HG02623 (cell line): ENCODE data around the gene ABCA8.

Experiments used
- ATAC-seq: cut with Tn5 transposase; IDR thresholded peaks from one replicate; pipeline ENCODE4 v1.9.1; 2021; ENCODE audit warnings: moderate library complexity; ENCODE audit not compliant: unreplicated experiment

The ABCA8 gene

DNA sequence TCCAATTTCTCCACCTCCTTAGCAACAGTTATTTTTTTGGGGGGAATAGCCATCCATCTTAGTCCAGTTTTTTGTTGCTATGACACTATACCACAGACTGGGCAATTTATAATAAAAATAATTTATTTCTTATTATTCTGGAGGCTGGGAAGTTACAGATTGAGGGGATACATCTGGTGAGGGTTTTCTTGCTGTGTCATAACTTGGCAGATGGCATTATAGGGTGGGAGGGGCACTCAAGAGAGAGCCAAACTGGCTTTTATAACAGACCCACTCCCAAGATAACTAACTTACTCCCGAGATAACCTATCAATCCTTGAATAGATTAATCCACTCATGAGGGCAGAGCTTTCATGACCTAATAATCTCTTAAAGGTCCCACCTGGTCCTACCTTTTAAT, 84.2 kb downstream of the ABCA8 start:
- ATAC-seq: no peak

DNA sequence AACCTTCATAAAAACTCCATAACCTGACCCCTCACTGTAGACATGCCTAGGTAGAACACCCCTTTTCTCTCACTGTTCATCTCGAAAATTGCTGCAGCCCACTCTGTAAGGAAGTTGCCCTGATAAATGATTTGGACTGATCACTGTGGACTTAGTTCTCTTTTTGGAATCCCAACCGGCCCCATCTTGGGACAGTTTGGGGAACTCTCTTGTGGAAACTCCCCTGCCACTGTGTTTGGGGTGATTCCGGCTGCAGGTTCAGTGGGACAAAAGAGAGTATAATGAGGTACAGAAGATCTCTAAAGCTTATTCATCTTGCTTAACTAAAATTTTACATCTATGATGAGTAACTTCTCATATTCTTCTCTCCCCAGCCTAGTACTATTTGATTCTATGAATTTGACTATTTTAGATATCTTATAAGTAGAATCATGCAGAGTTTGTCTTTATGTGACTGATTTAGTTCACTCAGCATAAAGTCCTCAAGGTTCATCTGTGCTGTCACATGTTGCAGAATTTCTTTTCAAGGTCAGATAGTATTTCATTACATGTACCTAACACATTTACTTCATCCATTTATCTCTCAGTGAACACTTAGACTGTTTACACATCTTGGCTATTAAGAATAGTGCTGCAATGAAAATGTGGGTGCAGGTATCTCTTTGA, 84.9 kb downstream of the ABCA8 start:
- ATAC-seq: no peak

DNA sequence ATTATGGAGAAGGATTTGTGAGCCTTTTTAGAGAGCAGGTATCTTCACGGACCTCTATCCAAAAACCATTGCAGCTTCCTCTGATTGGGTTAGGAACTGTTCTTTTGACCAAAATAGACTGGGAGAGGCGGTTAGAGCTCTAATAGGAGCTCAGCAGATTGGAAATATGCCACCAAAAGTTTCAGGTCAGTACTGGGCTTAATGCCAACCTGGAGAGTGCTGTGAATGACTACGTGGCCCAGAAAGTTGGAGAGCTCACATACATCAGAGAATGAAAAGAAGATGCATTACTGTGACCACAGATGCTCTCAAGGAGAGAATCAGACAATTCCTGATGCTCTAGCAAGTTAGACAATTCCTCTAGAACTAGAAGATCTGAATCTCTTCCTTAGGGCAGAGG, 86.5 kb downstream of the ABCA8 start:
- no peak for ATAC-seq

DNA sequence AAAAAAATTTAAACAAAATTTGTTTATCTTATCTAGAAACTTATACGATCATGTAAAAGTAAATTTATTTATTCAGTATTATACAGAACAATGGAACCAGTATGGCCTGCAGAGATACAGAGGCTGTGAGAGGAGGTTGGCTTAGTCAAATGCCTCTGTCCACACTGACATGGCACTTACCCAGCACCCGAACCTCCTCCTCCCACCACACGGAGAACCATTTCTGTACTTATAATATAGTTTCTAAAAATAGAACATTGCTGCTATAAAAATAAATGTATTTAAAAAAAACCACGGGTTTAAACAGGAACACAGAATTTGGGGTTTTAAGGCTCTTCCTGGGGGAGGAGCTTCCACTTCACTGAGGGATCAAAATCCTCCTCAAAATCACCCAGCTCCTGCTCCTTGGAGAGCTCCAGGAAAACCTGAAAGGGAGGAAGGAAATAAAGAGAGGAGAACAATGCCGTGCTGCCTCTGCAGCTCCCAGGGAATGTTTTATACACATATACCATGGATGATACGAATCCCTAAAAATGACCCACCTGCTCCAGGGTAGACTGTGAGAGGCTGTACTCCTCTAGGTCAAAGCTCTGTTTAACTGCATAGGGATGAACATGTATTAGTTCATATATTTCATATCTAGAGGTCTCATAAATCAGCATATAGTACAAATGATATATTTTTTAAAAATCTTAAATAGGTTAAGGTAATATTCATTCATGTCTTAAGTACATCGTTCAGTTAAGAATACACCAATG, 87.3 kb downstream of the ABCA8 start:
- no peak for ATAC-seq

DNA sequence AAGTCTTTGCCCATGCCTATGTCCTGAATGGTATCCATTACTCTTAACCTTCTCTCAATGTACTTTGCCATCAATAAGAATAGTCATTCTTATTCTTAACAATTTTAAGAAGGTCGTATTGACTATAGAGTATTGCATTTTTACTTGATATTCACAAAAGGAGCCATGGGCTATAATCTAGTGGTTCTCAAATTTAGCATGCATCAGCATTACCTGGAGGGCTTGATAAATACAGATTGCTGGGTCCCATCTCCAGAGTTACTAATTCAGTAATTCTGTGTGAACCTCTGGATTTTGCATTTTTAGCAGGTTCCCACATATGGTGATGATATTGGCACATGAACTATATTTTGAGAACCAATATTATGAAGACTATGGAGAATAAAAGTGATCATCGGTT, 89.6 kb downstream of the ABCA8 start:
- no peak for ATAC-seq

DNA sequence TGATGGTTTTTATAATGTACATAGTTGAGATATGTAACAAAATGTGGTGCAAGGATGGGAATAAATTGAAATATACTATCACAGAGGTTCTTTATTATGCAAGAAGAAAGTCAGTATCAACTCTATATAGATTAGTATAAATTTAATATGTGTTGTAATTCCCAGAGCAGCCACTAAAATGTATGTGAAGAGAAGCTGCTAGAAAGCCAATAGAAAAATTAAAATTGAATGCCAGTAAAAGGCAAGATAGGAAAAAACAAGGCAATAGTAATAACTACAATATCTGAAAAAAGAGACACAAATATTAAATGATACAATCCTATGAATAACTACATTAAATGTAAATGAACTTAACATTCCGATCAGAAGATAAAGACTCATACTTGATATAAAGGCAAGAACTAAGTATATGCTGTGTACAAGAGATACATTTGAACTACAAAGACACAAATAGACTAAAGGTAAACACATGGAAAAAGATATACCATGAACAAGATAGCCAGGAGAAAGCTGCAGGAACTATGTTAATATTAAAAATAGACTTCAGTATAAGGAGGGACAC, 92.0 kb downstream of the ABCA8 start:
- ATAC-seq: no peak

DNA sequence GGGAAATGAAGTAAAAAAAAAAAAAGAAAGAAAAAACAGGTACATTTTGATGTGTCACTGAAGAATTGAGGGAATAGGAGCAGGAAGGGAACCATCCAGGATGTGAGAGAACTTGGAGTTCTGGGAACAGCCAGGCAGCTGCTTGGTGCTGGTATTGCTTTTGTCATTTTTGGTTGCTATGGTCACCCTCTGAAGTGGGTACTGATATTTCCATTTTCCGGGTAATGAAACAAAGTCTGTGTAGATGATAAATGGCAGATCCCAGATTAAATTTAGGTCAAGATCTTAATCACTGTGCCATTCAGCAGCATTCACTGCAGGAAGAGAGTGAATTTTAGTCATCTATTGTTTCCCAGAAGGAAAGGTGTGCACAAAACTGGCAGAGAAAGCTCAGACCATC, 93.6 kb downstream of the ABCA8 start:
- ATAC-seq: no peak

DNA sequence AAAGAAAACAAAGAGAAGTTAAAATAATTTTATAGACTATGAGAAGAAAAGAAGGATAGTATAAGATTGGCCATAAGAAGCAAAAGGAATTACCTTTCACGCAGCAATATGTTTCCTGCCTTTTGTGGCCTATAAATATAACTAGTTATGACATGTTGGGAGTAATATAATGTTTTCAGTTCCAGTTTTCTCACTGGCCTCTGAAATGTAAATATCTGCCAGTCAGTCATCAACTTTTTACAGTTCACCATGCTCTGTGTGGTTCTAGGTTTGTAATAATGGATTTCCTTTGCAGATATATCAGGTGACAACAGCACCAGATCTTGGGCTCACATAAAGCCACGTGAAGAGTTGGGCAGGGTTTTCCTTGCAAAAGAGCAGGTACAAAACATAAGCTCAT, 94.3 kb downstream of the ABCA8 start:
- no peak for ATAC-seq

DNA sequence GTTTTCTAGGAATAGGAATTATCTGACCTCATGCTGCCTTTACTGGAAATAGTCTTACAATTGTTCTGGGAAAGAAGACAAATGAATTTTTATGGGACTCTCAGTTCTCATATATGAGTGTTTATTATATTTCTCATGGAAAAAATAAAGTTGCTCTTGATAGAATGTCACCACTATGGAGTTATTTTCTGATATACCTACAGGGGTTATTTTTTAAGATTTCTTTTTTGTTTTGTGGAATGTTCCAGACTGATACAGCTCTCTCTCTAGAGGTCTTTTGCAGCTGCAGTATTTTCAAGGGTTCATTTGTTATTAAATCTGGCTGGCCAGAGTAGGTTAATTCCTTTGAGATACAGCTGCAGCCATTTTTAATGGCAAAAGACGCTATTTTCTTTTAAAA, 100.7 kb downstream of the ABCA8 start:
- ATAC-seq: no peak

DNA sequence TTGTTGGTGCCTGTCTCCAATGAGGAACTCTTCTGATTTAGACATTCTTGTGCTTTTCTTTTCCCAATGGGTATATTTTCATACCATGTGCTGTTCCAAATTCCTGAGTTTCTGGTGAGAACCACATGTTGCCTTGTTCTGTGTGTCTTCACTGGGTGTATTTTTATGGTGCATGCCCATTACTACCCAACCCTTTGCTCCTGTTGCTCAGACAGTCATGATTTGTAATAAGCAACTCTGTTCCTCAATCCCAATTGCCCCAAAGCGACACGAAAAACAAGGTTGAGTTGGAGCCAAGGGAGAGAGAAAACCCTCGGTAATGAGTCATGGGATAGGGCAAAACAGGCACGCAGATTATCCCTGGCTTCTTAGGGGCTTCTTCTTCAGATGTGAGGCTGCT, 101.8 kb downstream of the ABCA8 start:
- ATAC-seq: no peak

DNA sequence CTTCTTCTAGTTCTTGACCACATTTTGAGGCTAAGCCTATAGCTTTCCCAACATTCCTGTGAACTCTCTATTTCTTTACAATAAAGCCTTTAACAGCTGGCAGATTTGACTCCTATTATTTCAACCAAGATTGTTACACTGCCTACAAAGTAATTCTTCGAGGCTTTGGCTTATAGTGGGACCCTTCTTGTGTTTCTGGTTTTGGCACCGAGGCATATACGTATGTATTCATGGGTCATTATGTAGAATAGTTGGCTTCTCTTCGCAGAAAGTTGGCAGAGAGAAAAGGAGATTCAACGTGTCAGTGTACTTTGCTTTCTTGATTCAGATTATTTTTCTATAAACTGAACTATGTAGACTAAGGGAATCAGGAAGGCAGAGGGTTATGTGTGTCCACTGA, 102.2 kb downstream of the ABCA8 start:
- no peak for ATAC-seq

DNA sequence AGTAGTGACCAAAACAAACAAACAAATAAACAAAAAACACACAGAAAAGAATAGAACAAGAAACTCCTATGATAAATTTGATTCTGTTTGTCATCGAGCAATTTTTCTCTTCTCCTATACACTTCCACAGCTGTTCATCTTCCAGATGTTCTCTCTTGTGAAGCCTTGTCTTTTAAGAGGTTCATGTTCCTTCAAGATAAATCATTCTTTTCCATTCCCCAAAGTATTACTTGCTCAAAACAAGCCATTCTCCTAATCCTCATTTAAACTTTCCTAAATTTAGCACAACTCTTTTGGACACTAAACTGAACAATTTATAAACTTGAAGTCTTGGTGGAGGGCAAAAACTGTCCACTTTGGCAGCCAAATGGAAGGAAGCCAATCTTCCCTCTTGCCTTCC, 103.3 kb downstream of the ABCA8 start:
- no peak for ATAC-seq

DNA sequence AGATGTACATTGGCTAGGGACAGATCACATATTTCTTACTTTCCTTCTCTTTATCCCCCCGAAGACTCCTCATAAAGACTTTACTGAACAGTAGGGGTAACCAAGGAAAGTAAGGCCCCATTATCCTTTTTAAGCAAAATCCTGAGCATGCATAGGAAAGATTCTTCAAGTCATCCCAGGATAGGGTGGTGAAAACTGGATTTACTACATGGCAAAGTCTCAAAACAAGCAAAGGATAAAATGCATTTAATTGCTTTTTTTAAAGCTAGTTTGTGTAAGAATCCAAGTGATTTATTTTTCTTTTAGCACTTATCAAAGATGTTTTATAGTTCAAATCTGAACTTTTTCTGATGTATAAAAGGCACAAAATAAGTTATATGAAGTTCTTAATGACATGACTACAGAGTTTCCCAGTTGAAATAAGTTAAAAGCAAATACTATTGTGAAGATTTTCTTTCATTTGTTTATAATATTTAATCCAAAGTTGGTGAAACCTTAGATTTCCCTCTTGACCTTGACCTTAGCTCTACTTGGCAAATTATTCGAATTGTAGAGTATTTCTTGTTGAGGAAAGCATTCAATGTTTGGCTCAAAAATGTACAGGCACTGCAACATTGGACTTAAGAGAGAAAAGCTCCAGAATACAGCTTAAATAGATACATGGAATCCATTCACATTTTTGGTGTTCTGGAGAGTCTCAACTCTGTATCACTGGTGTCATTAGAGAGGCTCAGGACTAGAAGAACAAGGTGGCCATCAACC, 104.3 kb downstream of the ABCA8 start:
- ATAC-seq: no peak

DNA sequence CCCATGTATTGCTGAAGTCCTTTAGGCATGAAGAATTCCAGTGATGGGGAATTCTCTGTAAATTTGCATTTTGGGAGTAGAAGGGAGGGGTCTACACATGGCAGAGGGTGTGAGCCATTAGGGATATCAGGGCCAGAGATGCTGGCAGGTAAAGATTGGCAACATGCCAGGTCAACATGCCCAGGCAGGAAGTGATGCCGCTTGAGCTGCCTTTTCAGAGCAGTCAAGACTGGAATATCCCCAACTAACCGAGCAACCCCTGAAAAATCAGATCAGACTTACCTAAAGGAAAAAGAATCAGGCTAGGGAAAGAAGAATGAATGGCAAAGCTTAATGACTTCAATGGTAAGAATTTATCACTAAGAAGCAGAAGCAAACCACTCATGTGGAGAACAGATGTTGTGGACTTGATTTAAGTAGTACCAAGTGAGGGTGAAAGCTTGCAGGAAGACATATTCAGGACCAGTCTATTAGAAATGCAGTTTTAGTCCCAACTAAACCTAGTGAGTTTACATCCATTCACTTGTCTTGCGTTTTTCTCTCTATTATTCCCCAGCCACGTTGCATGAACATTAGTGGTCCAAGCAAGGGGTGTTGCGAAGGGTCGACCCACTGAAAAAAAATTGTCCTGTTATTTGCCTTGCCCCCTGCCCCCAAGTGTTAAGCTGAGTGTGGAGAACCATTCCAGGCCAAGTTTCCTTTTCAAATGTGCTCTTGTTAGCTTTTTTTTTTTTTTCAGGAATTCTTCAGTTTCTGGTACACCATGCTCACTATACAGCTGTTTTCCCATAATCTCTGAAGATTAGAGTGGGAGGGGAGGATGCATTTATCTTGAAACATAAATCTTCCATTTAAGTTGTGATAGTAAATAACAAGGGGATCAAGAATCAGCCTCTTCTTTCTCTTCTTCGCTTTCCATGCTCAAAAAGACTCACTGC, 105.2 kb downstream of the ABCA8 start:
- no peak for ATAC-seq

DNA sequence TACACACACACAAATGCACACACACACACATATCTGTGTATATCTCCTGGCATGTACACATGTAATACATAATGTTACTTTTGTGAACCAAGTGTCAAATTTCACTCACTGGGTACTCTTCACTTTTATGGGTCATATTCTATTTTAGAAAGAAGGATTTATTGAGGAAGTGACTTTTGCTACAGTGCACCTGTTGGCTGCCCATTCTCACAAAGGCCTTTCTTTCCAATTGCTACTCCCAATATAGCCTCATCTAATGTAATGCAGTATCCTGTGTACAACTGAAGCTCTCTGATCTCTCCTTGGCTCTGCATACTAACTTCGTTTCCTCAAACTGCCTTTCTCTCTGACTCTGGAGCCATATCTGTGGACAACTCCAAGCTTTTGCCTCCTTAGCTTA, 107.5 kb downstream of the ABCA8 start:
- ATAC-seq: no peak

DNA sequence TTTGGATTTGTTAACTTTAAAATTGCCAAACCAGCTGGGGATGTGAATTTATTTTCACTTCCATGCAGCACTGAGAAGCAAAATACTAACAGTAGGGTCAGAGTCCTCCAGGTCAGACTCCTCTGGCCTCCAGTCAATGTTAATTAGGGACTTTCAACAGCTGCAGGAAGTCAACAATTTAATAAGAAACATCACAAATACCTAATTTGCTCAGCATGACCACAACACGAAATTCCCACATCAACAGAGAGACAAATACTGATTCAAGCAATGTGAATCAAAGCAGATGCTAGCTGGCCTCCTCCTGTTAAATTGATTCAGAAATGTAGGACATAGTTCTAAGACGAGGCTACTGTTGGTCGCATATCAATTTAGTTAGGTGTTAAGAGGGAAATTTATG, 111.7 kb downstream of the ABCA8 start:
- no peak for ATAC-seq

DNA sequence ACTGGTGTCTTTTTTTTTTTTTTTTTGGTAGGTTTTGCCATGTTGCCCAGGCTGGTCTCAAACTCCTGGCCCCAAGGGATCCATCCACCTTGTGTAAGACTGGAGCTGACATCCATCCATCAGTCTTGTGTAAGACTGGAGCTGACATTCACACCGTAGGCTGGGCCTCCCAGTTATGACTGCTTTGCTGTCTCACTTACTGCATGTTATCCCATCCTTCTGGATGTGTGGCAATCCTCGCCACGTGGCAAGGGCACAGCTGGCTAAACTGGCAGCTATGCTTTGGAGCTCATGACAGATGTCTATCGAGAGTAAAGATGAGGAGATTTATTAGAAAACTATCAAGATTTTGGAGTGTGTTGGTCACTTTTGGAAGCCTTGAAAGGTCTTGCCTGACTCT, 115.1 kb downstream of the ABCA8 start:
- no peak for ATAC-seq

DNA sequence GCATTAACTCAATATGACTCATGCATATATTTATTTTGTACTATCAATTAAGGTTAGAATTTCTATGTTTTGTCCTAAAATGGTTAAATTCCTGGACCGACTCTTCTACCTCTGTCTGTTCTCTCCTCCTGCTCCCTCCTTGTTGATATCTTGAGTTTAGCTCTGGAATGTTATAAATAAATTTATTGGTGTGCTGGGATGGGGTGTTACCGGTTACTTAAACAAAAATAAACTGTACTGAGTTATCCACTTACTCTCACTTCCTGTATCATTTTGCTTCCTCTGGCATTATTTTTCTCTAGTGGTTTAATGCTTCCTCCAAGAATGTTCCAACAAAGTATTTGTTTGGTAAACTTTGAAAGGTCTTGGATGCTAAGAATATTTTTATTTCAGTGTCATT, 120.1 kb downstream of the ABCA8 start:
- no peak for ATAC-seq

DNA sequence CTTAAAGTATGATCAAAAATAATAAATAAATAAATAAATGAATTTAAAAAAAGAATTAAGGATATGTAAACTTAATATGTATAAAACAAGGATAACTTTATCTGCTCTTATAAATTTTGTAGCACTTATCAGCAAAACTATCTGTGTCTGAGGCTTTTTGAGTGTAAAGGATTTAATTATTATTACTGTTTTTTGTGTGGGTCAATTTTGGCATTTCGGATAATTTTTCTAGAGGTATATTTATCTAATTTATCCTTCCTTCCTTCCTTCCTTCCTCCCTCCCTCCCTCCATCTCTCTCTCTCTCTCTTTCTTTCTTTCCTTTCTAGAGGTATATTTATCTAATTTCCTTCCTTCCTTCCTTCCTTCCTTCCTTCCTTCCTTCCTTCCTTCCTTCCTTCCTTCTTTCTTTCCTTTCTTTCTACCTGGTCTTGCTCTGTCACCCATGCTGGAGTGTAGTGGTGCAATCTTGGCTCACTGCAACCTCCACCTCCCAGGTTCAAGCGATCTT, 120.8 kb downstream of the ABCA8 start:
- no peak for ATAC-seq

DNA sequence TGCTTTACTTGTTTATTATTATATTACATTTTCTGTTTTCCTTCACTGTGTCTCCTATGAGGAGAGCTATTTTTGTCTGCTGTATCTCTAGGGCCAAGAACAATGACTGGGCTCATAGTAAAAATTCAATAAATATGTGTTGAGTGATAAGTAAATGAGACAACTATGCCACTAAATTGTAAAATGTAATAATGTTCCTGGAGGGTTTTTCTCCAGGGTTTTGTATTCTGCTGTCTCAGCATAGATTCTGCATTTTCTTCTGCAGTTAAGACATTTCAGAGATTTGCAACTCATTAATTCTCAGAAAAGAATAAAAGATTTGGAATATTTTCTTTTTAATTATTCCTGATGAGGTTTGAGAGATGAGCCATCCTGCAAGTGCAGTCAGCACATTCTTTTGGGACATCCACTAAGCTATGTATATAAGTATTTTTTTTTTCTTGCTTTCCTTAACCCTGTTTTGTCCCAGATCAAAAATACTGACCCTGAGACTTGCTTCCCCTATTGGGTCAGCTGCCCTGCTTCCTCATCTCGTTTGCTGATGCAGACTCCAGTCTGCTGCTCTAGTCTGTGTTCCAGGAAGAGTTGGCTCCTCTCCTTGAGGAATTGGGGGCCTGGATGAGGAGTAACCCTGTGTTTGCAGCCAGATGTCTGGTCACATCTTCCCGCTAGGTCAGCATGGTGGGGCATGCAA, 122.9 kb downstream of the ABCA8 start:
- ATAC-seq: no peak
